RWPE2 (cell line): Measurements from ENCODE around the gene FAM107B.
"Not testable (repeated sequence)": the region's sequence is repeated elsewhere in the genome, so short reads cannot be mapped to it uniquely, and the experiment has no call there.

Experiments used
- ATAC-seq: fragments of 200-7000 bp; cut with Tn5 transposase; 3 replicates; pipeline ENCODE4 v1.9.1; 2021; ENCODE audit warnings: low read depth
- DNase-seq: peaks from one replicate; pipeline ENCODE4 v3.0.0-alpha.2; 2020; ENCODE audit warnings: low spot score
- H3K27ac ChIP-seq: fragments of 450-650 bp; 2 replicates; pipeline ENCODE4 v1.5.1; 2017; ENCODE audit warnings: mild to moderate bottlenecking; ENCODE audit not compliant: poor library complexity, severe bottlenecking
- H3K27me3 ChIP-seq: fragments of 250-450 bp; sonication (Bioruptor Pico); 2 replicates; pipeline ENCODE4 v1.5.1; 2021; ENCODE audit warnings: mild to moderate bottlenecking, moderate library complexity; ENCODE audit not compliant: insufficient read depth, poor library complexity, severe bottlenecking
- H3K36me3 ChIP-seq: fragments of 250-450 bp; sonication (Bioruptor Pico); 2 replicates; pipeline ENCODE4 v1.5.1; 2020; ENCODE audit warnings: low read depth, mild to moderate bottlenecking, moderate library complexity
- H3K4me1 ChIP-seq: fragments of 250-450 bp; sonication (Bioruptor Pico); 2 replicates; pipeline ENCODE4 v1.5.1; 2021; ENCODE audit warnings: mild to moderate bottlenecking, moderate library complexity; ENCODE audit not compliant: insufficient read depth, poor library complexity, severe bottlenecking
- H3K4me3 ChIP-seq: fragments of 250-450 bp; sonication (Bioruptor Pico); 2 replicates; pipeline ENCODE4 v1.5.1; 2021; ENCODE audit warnings: mild to moderate bottlenecking, moderate library complexity; ENCODE audit not compliant: severe bottlenecking
- H3K9me3 ChIP-seq: fragments of 250-450 bp; sonication (Bioruptor Pico); 2 replicates; pipeline ENCODE4 v1.5.1; 2021; ENCODE audit warnings: mild to moderate bottlenecking, moderate library complexity; ENCODE audit not compliant: severe bottlenecking
- TF ChIP-seq, protein P1 (sequence below): fragments of 450-650 bp; IDR thresholded peaks from one replicate; pipeline ENCODE4 v1.5.1; 2017; ENCODE audit warnings: mild to moderate bottlenecking, moderate library complexity; ENCODE audit not compliant: poor library complexity, severe bottlenecking

The FAM107B gene

DNA sequence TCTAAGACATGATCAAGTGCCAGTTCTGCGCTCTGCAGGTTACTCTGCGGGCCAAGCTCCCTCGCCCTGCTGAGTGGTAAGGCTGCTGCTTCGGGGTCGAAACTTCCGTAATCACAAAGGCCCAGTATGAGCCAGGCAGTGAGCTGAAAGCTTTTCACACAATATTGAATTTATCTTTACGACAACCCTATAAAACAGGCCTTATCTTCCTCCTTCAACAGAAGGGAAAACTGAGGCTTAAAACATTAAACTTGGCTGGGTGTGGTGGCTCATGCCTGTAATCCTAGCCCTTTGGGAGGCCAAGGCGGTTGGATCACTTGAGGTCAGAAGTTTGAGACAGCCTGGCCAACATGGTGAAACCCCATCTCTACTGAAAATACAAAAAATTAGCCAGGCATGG lies 83.3 kb downstream of the FAM107B start:
- no peaks in the 10 kb centered on the region for H3K4me1 ChIP-seq
- H3K27ac ChIP-seq, result no peak overlapping the region
- no peaks in the 10 kb centered on the region for H3K36me3 ChIP-seq
- TF ChIP-seq, protein P1, sequence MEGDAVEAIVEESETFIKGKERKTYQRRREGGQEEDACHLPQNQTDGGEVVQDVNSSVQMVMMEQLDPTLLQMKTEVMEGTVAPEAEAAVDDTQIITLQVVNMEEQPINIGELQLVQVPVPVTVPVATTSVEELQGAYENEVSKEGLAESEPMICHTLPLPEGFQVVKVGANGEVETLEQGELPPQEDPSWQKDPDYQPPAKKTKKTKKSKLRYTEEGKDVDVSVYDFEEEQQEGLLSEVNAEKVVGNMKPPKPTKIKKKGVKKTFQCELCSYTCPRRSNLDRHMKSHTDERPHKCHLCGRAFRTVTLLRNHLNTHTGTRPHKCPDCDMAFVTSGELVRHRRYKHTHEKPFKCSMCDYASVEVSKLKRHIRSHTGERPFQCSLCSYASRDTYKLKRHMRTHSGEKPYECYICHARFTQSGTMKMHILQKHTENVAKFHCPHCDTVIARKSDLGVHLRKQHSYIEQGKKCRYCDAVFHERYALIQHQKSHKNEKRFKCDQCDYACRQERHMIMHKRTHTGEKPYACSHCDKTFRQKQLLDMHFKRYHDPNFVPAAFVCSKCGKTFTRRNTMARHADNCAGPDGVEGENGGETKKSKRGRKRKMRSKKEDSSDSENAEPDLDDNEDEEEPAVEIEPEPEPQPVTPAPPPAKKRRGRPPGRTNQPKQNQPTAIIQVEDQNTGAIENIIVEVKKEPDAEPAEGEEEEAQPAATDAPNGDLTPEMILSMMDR, result no peak
- DNase-seq, result no peak
- H3K9me3 ChIP-seq, result no peaks in the 10 kb centered on the region
- ATAC-seq, result no peak
- no peaks in the 10 kb centered on the region for H3K27me3 ChIP-seq
- no peak overlapping the region for H3K4me3 ChIP-seq

DNA sequence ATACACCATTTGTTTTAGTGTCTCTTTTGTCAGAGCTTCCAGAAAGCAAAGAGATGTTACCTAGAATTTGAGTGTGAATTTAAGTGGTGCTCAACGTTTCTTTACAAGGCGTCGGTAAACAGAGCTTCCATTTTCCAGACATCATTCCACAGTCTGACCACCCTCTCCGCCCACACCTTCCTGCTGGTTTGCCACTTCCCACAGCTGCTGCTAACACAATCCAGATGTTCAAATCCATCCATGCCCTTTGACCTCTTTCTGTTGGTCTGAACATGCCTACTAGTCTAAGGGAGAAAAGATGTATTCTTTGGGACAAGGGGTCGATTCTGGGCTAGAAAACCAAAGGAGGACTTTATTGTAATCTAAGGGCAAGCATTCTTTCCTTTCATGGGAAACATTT lies 86.1 kb downstream of the FAM107B start:
- H3K4me1 ChIP-seq, result no peaks in the 10 kb centered on the region
- H3K27ac ChIP-seq, result no peak overlapping the region
- TF ChIP-seq, protein P1, result no peak
- no peak for DNase-seq
- no peaks in the 10 kb centered on the region for H3K9me3 ChIP-seq
- no peak for ATAC-seq
- H3K4me3 ChIP-seq, result no peak overlapping the region
- H3K36me3 ChIP-seq, result no peaks in the 10 kb centered on the region
- H3K27me3 ChIP-seq, result no peaks in the 10 kb centered on the region

GRCh38 chr10:14688189-14688588 lies 86.5 kb downstream of the FAM107B start:
- H3K9me3 ChIP-seq, DNase-seq, H3K4me3 ChIP-seq, H3K4me1 ChIP-seq, H3K36me3 ChIP-seq, H3K27me3 ChIP-seq, H3K27ac ChIP-seq, ATAC-seq: not testable (repeated sequence)

- H3K4me3 ChIP-seq, result no peak overlapping the region
- H3K9me3 ChIP-seq, result no peaks in the 10 kb centered on the region
- DNase-seq (no peak), ATAC-seq (no peak)
- H3K36me3 ChIP-seq, result no peaks in the 10 kb centered on the region
- H3K27ac ChIP-seq, result no peak overlapping the region
- no peaks in the 10 kb centered on the region for H3K4me1 ChIP-seq
- no peaks in the 10 kb centered on the region for H3K27me3 ChIP-seq
- TF ChIP-seq, protein P1, result no peak
Observed at GRCh38 chr10:14687340-14687739, 87.4 kb downstream of the FAM107B start.

- Histone ChIP-seq H3K4me3 (no peak overlapping the region), H3K4me1 (no peaks in the 10 kb centered on the region), H3K27me3 (no peaks in the 10 kb centered on the region), H3K36me3 (no peaks in the 10 kb centered on the region), H3K27ac (no peak overlapping the region), H3K9me3 (no peaks in the 10 kb centered on the region)
- no peak for ATAC-seq
- TF ChIP-seq, protein P1, result no peak
- DNase-seq, result no peak
Observed at GRCh38 chr10:14686356-14686755, 88.3 kb downstream of the FAM107B start.
